ENCODE measurements around the gene AKAP12.
A peak's percentile ranks its signal among the peaks of the same experiment; 100 is the strongest.
"Not testable (repeated sequence)": the region's sequence is repeated elsewhere in the genome, so short reads cannot be mapped to it uniquely, and the experiment has no call there.

Gene AKAP12

DNA sequence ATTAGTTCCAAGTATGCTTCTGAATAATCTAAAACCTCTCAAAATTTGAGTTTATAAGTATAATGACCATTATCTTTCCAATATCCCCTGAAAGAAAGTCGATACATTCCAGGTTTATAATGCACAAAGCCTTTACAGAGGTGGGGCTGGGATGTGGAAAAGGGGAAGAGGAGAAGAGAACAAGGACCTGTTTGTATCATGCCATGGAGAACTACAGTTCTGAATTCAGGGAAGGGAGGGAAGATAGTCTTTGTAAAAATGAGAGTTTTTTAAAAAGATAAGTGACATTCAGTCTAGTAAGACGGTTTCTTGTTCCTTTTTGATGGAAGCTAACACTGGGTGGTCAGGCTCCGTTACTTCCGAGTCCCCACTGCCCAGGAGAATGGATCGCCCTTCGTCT lies 125.5 kb downstream of the AKAP12 start:
- no peak for DNase-seq (ENCODE audit: low read depth)
- no peak overlapping the region for H3K4me3 ChIP-seq (ENCODE audit: low read depth, low read length)

DNA sequence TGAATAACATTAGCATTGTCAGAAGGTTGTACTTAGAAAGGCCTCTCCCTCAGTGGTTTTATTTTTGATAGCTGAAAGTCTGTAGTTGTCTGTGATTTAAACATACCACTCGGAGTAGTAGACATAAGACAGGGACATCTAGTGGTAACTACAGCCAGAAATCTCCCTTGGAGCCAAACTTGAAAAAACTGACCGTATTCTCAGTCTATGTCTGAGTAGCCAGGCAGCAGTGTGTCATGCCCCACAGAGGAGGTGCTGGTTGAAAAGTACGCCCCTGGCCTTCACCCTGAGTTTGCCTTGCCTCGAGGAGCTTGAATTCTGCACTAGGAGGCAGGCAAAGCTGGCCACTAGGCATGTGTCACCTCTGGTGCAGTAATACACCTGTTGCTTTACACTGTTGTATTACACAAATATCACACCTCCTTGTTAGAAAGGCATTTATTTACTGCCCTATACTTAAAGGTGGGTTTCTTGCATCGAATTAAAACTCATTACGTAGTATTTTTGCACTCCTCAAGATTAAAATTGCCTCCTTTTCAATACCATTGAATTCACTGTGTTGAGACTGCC lies 130.8 kb downstream of the AKAP12 start:
- DNase-seq (ENCODE audit: low read depth), result no peak
- no peak overlapping the region for H3K4me3 ChIP-seq (ENCODE audit: low read depth, low read length)

DNA sequence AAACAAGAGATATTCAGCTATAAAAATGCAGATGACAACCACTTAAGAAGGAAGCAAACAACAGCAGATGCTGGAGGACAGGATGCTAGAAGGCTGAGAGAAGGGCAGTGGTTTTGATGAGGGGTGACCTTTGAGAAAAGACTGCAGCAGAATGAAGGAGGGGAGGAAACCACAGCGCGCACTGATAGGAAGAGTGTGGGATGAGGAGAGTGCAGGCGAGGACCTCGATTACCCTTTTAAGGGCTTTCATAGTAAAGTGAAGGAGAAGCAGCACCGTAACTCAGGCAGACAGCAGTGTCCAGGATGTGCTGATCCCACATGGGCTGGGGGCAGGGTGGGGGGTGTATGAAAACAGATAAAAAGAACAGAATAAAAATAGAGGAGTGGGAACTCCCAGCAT lies 132.4 kb downstream of the AKAP12 start:
- H3K4me3 ChIP-seq (ENCODE audit: low read depth, low read length), result no peak overlapping the region
- DNase-seq (ENCODE audit: low read depth), result no peak

DNA sequence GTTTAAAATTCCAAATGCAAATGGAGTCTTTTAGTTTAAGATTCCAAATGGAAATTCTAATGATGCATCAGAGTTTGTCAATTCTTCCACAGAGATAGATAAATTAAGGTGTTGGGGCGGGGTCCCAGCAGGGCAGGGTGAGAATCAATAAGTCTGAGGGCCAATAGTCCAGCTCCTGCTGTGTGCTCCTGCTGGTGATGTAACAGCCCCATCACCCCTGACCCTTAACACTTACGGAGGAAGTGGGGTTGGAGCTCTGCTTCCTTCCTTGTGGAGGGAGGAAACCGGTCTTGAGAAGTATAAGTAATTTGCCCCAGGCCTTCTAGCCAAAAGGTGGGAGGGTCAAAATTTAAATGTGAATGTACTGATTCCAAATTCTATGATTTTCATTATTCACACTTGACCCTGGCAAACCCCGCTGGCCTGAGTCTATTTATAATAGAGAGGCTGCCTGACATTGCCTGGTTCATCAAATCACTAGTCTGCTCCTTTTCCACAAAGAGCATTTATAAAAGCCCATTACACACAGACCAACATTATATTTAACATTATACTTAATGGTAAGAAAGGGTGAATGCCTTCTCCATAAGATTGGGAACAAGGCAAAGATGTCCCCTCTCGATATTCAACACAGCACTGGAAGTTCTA lies 134.4 kb downstream of the AKAP12 start:
- H3K4me3 ChIP-seq (ENCODE audit: low read depth, low read length), result no peak overlapping the region

DNA sequence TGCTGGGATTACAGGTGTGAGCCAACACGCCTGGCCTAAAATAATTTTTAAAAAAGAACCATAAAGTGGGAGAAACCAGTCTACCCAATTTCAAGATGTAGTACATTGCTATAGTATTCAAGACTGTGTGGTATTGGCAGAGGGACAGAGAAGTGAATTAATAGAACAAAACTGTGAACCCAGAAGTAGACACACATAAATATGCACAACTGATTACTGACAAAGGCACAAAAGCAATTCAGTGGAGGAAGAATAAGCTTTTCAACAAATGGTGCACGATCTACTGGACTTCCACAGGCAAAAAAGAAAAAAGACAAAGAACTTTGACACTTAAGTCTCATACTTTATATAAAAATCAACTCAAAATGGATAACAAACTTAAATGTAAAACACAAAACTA lies 136.1 kb downstream of the AKAP12 start:
- no peak for DNase-seq (ENCODE audit: low read depth)
- H3K4me3 ChIP-seq (ENCODE audit: low read depth, low read length), result no peak overlapping the region

More for the DNA sequence above, 134.4 kb downstream of the AKAP12 start:
- no peak for DNase-seq (ENCODE audit: low read depth)

DNA sequence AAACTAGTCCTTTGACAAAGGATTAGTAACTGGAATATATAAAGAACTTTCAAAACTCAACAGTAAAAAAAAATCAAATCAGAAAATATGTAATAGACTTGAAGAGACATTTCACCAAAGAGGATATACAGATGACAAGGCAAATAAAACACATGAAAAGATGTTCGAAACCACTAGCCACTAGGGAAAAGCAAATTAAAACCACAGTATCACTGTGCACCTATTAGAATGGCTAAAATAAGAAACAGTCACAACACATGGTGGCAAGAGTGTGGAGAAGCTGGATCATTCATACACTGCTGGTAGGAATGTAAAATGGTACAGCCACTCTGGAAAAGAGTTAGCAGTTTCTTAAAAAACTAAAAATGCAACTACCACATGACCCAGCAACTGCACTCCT lies 136.7 kb downstream of the AKAP12 start:
- no peak overlapping the region for H3K4me3 ChIP-seq (ENCODE audit: low read depth, low read length)
- DNase-seq (ENCODE audit: low read depth), result no peak

DNA sequence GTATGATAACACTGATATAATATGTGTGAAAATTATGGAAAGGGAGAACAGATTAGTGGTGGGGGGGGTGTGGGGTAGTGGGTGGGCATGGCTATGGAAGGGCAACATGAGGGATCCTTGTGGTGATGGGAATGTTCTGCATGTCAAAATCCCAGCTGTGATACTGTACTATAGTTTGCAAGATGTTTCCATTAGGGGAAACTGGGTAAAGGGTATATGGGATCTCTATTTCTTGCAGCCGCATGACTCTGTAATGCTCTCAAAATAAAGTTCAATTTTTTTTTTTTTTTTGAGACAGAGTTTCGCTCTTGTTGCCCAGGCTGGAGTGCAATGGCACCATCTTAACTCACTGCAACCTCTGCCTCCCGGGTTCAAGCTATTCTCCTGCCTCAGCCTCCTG lies 137.3 kb downstream of the AKAP12 start:
- no peak for DNase-seq (ENCODE audit: low read depth)
- H3K4me3 ChIP-seq (ENCODE audit: low read depth, low read length), result no peak overlapping the region

DNA sequence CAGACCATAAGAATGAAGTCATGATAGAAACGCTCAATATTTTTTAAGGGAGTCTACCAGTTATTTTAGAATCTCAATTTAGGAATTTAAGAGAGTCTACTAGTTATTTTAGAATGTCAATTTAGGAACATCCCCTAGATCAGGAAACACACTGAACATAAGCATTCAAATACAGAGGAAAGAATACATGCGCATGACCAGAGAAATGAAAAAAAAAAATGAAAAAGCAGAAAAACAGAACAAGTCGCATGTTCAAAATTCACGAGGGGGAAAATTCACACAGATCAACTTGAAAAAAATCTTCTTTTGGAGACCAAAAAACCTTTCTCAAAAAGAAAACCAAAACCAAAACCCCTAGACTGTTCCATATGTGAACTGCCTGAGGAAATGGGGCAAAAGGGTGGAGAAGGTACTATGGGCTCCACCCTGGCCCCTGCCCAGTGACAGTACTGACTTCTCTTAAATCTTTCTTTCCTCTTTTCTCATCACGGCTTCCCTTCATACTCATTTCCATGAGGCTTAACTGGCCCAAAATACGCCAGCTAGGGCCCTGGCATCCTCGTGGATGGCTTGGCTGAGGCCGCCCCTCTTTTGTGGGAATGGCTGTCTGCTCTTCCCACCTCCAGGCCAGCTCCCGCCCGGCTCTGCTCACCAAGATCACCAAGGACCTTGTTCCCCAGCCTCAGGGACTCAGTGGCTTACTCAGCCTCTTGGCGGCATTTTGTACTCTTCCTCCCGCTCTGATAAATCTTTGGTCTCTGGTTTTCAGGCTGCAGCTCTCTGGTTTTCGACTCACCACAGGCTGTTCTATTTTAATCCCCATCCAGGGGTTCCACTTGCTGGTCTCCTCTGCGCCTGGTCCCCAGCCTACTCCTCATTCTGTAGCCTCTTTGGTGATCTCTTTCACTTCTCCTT lies 140.4 kb downstream of the AKAP12 start:
- no peak overlapping the region for H3K4me3 ChIP-seq (ENCODE audit: low read depth, low read length)
- no peak for DNase-seq (ENCODE audit: low read depth)

DNA sequence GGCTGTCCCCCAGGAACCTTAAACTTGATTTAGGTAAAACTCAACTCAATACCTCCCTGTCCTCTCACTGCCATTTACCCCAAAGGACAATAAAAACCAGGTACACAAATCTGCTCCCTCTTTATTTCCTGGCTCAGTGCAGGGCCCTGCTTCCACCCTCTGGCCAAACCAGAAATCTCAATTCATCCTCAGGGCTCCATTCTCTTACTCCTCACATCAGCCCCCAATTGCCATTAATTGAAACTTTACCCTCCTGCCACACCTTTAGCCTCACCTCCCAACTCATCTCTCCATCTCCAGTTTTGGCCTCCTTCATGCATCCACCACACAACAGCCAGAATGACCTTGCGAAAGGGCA lies 141.1 kb downstream of the AKAP12 start:
- no peak for DNase-seq (ENCODE audit: low read depth)
- H3K4me3 ChIP-seq (ENCODE audit: low read depth, low read length), result no peak overlapping the region

DNA sequence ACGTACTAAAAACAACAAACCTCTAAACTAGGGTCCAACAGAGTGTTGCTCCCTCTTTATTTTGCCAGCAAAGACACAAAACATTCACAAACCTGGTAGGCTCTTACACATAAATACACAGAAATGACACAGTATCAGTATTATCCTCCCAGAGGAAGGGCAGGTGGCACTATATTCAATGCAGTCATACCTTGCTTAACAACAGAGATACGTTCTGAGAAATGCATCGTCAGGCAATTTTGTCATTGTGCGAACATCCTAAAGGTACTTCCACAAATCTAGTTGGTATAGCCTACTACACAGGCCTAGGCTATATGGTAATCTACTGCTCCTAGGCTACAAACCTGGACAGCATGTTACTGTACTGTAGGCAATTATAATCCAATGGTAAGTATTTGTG lies 142.0 kb downstream of the AKAP12 start:
- no peak for DNase-seq (ENCODE audit: low read depth)
- H3K4me3 ChIP-seq (ENCODE audit: low read depth, low read length), result no peak overlapping the region

DNA sequence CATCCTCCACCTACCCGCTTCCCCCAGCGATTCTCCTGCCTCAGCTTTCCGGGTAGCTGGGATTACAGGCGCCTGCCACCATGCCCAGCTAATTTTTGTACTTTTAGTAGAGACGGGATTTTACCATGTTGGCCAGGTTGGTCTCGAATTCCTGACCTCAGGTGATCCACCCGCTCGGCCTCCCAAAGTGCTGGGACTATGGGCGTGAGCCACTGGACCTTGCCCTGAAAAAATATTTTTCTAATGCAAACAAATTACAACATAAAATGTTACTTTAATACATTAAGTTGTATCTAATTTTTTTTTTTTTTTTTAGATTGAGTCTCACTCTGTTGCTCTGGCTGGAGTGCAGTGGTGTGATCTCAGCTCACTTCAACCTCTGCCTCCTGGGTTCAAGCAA lies 142.9 kb downstream of the AKAP12 start:
- not testable (repeated sequence) for DNase-seq (ENCODE audit: low read depth); H3K4me3 ChIP-seq (ENCODE audit: low read depth, low read length)

DNA sequence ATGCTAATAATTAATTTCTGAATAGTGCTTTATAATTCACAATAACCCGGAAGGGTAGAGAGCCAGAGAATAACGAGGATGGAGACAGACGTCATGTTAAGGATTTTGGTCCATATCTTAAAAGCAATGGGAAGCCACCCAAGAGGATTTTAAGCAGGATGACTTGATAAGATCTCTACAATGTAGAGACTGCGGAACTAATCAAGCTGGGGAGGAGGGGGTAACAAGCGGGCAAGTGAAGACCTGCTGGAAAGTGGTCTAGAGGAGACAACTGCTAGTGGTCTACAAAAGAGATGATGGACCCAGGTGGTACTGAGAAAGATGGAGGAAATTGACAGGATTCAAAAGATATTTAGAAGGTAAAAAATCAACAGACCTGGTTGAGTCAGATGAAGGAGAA lies 144.4 kb downstream of the AKAP12 start:
- no peak for DNase-seq (ENCODE audit: low read depth)
- no peak overlapping the region for H3K4me3 ChIP-seq (ENCODE audit: low read depth, low read length)

DNA sequence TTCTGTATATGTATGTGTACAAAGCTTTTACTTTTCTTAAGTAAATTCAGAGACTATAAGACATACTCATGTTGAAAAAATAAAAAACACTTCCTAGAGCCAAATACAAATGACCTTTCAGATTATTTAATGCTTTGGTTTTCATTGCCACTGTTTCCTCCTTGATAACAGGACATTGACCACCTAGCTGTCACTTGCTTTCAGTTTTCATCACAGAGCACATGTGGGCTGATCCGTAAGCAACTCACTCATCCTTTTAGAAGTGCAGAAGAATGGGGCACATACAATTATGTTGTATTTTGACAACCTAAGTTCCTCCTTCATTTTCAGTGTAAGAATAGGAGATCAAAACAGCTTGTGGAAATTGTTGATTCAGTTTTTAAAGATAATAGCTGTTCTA lies 145.4 kb downstream of the AKAP12 start:
- H3K4me3 ChIP-seq (ENCODE audit: low read depth, low read length), result no peak overlapping the region
- DNase-seq (ENCODE audit: low read depth), result no peak

DNA sequence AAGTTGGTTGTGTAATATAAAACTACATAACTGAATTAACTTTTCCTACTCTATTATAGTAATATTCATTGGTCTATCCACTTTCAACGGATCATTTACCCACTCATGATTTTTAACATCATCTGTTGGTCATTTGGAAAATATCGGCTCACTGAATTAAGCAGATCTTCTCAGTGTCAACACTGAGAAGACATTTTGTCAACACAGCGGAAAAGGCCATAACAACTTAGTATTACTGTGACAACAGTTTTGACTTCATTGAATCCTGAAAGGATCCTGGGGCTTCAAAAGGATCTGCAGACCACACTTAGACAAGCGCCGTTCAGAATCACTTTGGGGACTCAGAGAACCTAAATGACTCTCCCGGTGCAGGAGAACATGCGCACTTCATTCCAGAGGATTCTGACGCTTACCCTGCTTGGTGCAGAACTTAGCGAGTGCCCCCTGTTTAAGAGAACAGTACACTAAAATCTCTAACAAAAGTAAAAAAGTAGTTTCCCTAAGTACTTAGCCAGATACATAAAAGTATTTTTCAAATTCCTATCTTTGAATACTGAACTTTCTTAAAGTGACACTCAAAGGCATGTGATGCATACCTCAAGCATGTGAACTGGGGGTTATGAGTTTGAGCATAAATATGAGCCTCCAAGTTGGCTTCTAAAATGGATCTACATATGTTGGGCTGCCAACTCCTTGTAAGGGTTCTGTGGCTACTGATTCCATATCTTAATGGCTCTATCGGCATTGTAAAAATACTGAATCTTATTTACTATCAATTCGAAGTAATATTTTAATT lies 147.6 kb downstream of the AKAP12 start:
- DNase-seq (ENCODE audit: low read depth), result peak; percentile 29
- H3K4me3 ChIP-seq (ENCODE audit: low read depth, low read length), result no peak overlapping the region

DNA sequence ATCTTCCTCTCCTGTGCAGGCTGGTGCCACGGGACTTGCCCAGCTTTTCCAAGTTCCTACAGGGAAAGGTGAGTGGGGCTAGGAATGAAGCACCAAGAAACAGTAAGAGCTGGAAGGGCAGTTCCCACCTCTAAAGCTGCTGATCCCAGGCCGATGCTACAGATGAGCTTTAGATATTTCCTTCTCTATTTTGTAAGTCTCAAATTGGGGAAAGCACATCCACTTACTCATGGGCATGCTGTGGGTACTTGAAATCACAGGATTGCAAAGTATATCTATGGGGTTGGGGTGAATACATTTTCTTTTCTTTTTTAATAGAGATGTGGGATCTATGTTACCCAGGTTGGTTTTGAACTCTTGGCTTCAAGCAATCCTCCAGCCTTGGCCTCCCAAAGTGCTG lies 148.5 kb downstream of the AKAP12 start:
- no peak overlapping the region for H3K4me3 ChIP-seq (ENCODE audit: low read depth, low read length)
- no peak for DNase-seq (ENCODE audit: low read depth)

DNA sequence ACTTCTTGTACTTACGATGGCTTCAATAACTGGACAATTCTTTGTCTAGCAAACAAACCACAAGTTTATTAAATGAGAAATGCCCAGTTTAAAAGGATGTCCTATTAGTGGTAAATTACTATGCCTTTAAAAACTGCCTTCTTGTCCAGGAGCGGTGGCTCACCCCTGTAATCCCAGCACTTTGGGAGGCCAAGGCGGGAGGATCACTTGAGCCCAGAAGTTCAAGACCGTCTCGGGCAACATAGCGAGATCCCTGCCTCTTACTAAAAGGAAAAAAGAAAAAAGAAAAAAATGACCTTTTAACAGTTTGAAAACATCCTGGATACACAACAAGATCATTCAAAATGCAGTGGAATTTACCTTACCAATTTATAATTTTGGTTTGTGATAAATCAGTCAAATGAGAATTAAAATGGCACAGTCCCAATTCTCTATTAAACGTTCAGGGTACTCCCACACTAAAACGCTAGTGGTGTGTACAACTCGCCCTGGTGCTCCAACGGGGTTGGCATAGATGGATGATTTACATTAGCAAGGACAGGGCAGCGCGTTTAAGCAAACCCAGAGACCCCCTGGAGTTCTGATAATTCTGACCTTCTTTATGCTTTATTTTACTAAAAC lies 149.3 kb downstream of the AKAP12 start:
- H3K4me3 ChIP-seq (ENCODE audit: low read depth, low read length), result peak overlapping the region; percentile 90
- no peak for DNase-seq (ENCODE audit: low read depth)

DNA sequence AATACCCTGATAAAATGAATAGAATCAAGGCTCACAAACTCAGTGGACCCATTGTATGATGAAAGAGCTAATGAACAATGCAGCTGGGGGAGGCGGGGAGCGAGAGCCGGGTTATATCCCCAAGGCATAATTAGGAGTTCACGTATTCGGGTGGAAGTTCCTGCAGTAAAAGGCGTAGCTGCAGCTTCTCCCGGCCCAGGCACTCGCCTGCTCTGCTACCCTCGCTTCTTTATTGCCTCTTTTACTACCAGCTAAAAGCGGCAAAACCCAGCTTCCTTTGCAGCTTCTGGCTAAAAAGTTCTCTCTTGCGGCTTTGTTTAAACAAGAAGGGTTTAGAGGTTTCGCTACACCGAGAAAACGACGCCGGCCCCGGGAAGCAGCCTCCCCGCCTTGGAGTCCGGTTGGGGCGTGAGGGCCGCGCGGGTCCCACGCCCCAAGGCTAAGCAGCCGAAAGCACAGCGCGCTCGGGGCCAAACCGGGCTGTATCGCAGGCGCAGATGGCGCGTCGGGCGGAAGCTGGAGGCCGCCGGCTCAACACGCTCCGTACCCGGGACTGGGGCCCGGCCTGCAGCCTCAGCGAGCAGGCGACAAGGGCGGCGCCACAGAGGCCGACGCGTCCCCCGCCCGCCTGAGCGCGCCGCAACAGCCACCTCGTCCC lies 150.0 kb downstream of the AKAP12 start:
- DNase-seq (ENCODE audit: low read depth), result peak; percentile 57
- H3K4me3 ChIP-seq (ENCODE audit: low read depth, low read length), result peak overlapping the region; percentile 90

DNA sequence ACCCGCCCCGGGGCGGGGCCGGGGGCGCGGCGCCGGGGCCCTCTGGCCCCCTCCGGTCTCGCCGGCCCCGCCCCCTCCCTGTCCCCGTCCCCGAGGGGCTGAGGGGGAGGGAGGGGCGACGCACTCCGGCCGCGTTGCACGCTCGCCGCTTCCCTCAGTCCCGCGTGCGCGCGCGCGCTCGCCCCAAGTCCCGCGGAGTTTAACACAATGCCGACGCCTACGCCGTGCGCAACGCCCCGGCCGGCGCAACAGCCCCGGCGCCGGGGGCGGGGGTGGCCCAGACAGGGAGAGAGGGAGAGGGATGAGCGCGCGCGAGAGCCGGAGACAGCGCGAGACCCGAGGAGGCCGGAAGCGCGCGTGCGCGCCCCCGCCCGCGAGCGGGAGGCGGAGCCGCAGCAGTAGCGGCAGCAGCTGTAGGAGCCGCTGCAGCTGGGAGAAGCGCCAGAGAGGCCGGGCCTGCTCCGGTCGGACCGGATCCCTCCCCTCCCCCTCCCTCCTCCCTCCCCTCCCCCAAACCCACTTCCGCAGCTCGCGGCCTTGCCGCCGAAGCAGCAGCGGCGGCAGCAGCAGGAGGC lies 150.6 kb downstream of the AKAP12 start:
- peak; percentile 98 for DNase-seq (ENCODE audit: low read depth)
- peak overlapping the region; percentile 90 for H3K4me3 ChIP-seq (ENCODE audit: low read depth, low read length)

Data from skeletal muscle cell (primary cell).